ENCODE results near the gene JAKMIP1.

The JAKMIP1 gene

GRCh38 chr4:6200011-6200921 lies at the start of gene JAKMIP1:
Gene JAKMIP1, minus strand, starts transcription at chr4:6200549. Its CDS starts 87,699 bp downstream, at chr4:6112850.
- DNase-seq (ENCODE audit: extremely low read depth in 1 of 2, low read depth in 1 of 2) = peak in 1 of 2 donors; percentile 76

- DNase-seq (ENCODE audit: extremely low read depth in 1 of 2, low read depth in 1 of 2) = no peak
Observed at GRCh38 chr4:6248394-6248793, 48.0 kb upstream of the JAKMIP1 start.

- DNase-seq (ENCODE audit: extremely low read depth in 1 of 2, low read depth in 1 of 2) = no peak
Observed at GRCh38 chr4:6246170-6246634, 45.9 kb upstream of the JAKMIP1 start.

- DNase-seq (ENCODE audit: extremely low read depth in 1 of 2, low read depth in 1 of 2) = no peak
Observed at GRCh38 chr4:6245246-6246169, 45.2 kb upstream of the JAKMIP1 start.

GRCh38 chr4:6242271-6243029 lies 42.1 kb upstream of the JAKMIP1 start:
- DNase-seq (ENCODE audit: extremely low read depth in 1 of 2, low read depth in 1 of 2) = no peak

- no peak for DNase-seq (ENCODE audit: extremely low read depth in 1 of 2, low read depth in 1 of 2)
Observed at GRCh38 chr4:6241062-6241845, 40.9 kb upstream of the JAKMIP1 start.

- DNase-seq (ENCODE audit: extremely low read depth in 1 of 2, low read depth in 1 of 2) = no peak
Observed at GRCh38 chr4:6239968-6240367, 39.6 kb upstream of the JAKMIP1 start.

GRCh38 chr4:6239486-6239885 lies 39.1 kb upstream of the JAKMIP1 start:
- no peak for DNase-seq (ENCODE audit: extremely low read depth in 1 of 2, low read depth in 1 of 2)

- no peak for DNase-seq (ENCODE audit: extremely low read depth in 1 of 2, low read depth in 1 of 2)
Observed at GRCh38 chr4:6236816-6237390, 36.6 kb upstream of the JAKMIP1 start.

- DNase-seq (ENCODE audit: extremely low read depth in 1 of 2, low read depth in 1 of 2) = no peak
Observed at GRCh38 chr4:6235901-6236640, 35.7 kb upstream of the JAKMIP1 start.

- DNase-seq (ENCODE audit: extremely low read depth in 1 of 2, low read depth in 1 of 2) = no peak
Observed at GRCh38 chr4:6235012-6235411, 34.7 kb upstream of the JAKMIP1 start.

GRCh38 chr4:6233929-6234328 lies 33.6 kb upstream of the JAKMIP1 start:
- no peak for DNase-seq (ENCODE audit: extremely low read depth in 1 of 2, low read depth in 1 of 2)

- no peak for DNase-seq (ENCODE audit: extremely low read depth in 1 of 2, low read depth in 1 of 2)
Observed at GRCh38 chr4:6232836-6233785, 32.8 kb upstream of the JAKMIP1 start.

- DNase-seq (ENCODE audit: extremely low read depth in 1 of 2, low read depth in 1 of 2) = no peak
Observed at GRCh38 chr4:6231663-6232165, 31.4 kb upstream of the JAKMIP1 start.

- no peak for DNase-seq (ENCODE audit: extremely low read depth in 1 of 2, low read depth in 1 of 2)
Observed at GRCh38 chr4:6230827-6231662, 30.7 kb upstream of the JAKMIP1 start.

GRCh38 chr4:6230502-6230785 lies 30.1 kb upstream of the JAKMIP1 start:
- no peak for DNase-seq (ENCODE audit: extremely low read depth in 1 of 2, low read depth in 1 of 2)
